Trophoblast cell (in vitro differentiated cells and primary cell): Measurements from ENCODE around the gene POLE4.

ENCODE experiments used
- DNase-seq, 2 donors: peaks; one replicate each; pipeline ENCODE4 v3.0.0-alpha.2; 2016
- H2AFZ ChIP-seq: 2 replicates; pipeline ENCODE4 v1.6.1; 2013; ENCODE audit warnings: low read length, moderate library complexity, mild to moderate bottlenecking; ENCODE audit not compliant: insufficient read depth, poor library complexity
- H2AK5ac ChIP-seq: 2 replicates; pipeline ENCODE4 v1.6.1; 2013; ENCODE audit warnings: mild to moderate bottlenecking, low read length
- H2BK120ac ChIP-seq: 2 replicates; pipeline ENCODE4 v1.6.1; 2013; ENCODE audit warnings: low read length, mild to moderate bottlenecking, moderate library complexity; ENCODE audit not compliant: insufficient read depth, poor library complexity
- H2BK12ac ChIP-seq: 2 replicates; pipeline ENCODE4 v1.6.1; 2013; ENCODE audit warnings: mild to moderate bottlenecking, low read length, moderate library complexity
- H2BK5ac ChIP-seq: 2 replicates; pipeline ENCODE4 v1.6.1; 2013; ENCODE audit warnings: low read length, low read depth, moderate library complexity, mild to moderate bottlenecking; ENCODE audit not compliant: poor library complexity
- H3K14ac ChIP-seq: 2 replicates; pipeline ENCODE4 v1.6.1; 2013; ENCODE audit warnings: mild to moderate bottlenecking, low read length
- H3K18ac ChIP-seq: 2 replicates; pipeline ENCODE4 v1.6.1; 2013; ENCODE audit warnings: mild to moderate bottlenecking, low read length
- H3K23ac ChIP-seq: 2 replicates; pipeline ENCODE4 v1.6.1; 2013; ENCODE audit warnings: low read length
- H3K27ac ChIP-seq: 2 replicates; pipeline ENCODE4 v1.5.1; 2013; ENCODE audit warnings: low read depth, mild to moderate bottlenecking, inconsistent platforms, low read length, moderate library complexity
- H3K27me3 ChIP-seq: 2 replicates; pipeline ENCODE4 v1.6.1; 2013; ENCODE audit warnings: inconsistent platforms, mild to moderate bottlenecking, low read length, moderate library complexity; ENCODE audit not compliant: insufficient read depth
- H3K36me3 ChIP-seq, 2 experiments: 1 replicate in 1 of 2; 2 replicates in 1 of 2; pipeline ENCODE4 v1.6.1; 2013; ENCODE audit warnings: low read length in 2 of 2, mild to moderate bottlenecking in 2 of 2, moderate library complexity in 1 of 2; ENCODE audit not compliant: insufficient read depth in 2 of 2, control insufficient read depth in 1 of 2
- H3K4ac ChIP-seq: 2 replicates; pipeline ENCODE4 v1.6.1; 2013; ENCODE audit warnings: low read depth, mild to moderate bottlenecking, low read length, moderate library complexity
- H3K4me1 ChIP-seq, 2 experiments: 1 replicate in 1 of 2; 2 replicates in 1 of 2; pipeline ENCODE4 v1.6.1; 2013; ENCODE audit warnings: low read length in 2 of 2, mild to moderate bottlenecking in 2 of 2, moderate library complexity in 1 of 2; ENCODE audit not compliant: insufficient read depth in 2 of 2, control insufficient read depth in 1 of 2
- H3K4me2 ChIP-seq: 2 replicates; pipeline ENCODE4 v1.6.1; 2013; ENCODE audit warnings: inconsistent platforms, mild to moderate bottlenecking, low read length, moderate library complexity
- H3K4me3 ChIP-seq: 2 replicates; pipeline ENCODE4 v1.5.1; 2013; ENCODE audit warnings: mild to moderate bottlenecking, low read depth, low read length, inconsistent platforms
- H3K79me1 ChIP-seq: one replicate; pipeline ENCODE4 v1.6.1; 2013; ENCODE audit warnings: low read length
- H3K79me2 ChIP-seq: 2 replicates; pipeline ENCODE4 v1.6.1; 2013; ENCODE audit warnings: low read length, mild to moderate bottlenecking; ENCODE audit not compliant: control insufficient read depth, insufficient read depth, poor library complexity
- H3K9ac ChIP-seq: 2 replicates; pipeline ENCODE4 v1.6.1; 2013; ENCODE audit warnings: mild to moderate bottlenecking, low read length
- H3K9me3 ChIP-seq: 2 replicates; pipeline ENCODE4 v1.6.1; 2013; ENCODE audit warnings: low read depth, mild to moderate bottlenecking, control low read depth, inconsistent platforms, low read length; ENCODE audit not compliant: insufficient read depth
- H4K12ac ChIP-seq: 2 replicates; pipeline ENCODE4 v1.6.1; 2013; ENCODE audit warnings: low read depth, mild to moderate bottlenecking, low read length, moderate library complexity
- H4K8ac ChIP-seq: 2 replicates; pipeline ENCODE4 v1.6.1; 2013; ENCODE audit warnings: low read depth, mild to moderate bottlenecking, low read length, moderate library complexity
- H4K91ac ChIP-seq: one replicate; pipeline ENCODE4 v1.6.1; 2013; ENCODE audit warnings: low read depth, mild to moderate bottlenecking, low read length, moderate library complexity
- WGBS: extraction: QIAGEN DNeasy Blood & Tissue Kit; methylation state at CpG from one replicate; pipeline ENCODE4 v1.1.7; 2013; ENCODE audit warnings: missing lambda C conversion rate; ENCODE audit not compliant: insufficient read length, insufficient coverage; ENCODE audit errors: extremely low coverage; 5-methylcytosine and 5-hydroxymethylcytosine counted together

Gene POLE4

GRCh38 chr2:74915743-74916142 is 42.7 kb upstream of the POLE4 start:
- H2BK5ac ChIP-seq = no peak overlapping the region
- H4K8ac ChIP-seq = no peak overlapping the region
- H2AK5ac ChIP-seq = no peak overlapping the region
- H3K9ac ChIP-seq = no peak overlapping the region
- peaks cover 7 to 8% of the 10 kb centered on the region in 2 experiments for H3K4me1 ChIP-seq
- no peak overlapping the region for H4K12ac ChIP-seq
- H3K79me2 ChIP-seq = peaks cover 2% of the 10 kb centered on the region
- H3K4me2 ChIP-seq = no peak overlapping the region
- no peak overlapping the region for H3K23ac ChIP-seq
- no peak overlapping the region for H3K18ac ChIP-seq
- DNase-seq = no peak
- H3K4ac ChIP-seq = no peak overlapping the region
- H2BK12ac ChIP-seq = no peak overlapping the region
- H2AFZ ChIP-seq = no peak overlapping the region
- no peaks in the 10 kb centered on the region for H3K36me3 ChIP-seq
- H3K27me3 ChIP-seq = no peaks in the 10 kb centered on the region
- H2BK120ac ChIP-seq = no peak overlapping the region
- WGBS = no CpG with 5 or more reads among the region's 4 CpGs
- no peak overlapping the region for H3K14ac ChIP-seq
- H3K4me3 ChIP-seq = no peak overlapping the region
- no peak overlapping the region for H4K91ac ChIP-seq
- peaks cover 4% of the 10 kb centered on the region for H3K79me1 ChIP-seq
- H3K27ac ChIP-seq = no peak overlapping the region
- peaks cover 5% of the 10 kb centered on the region for H3K9me3 ChIP-seq

GRCh38 chr2:74916394-74916793 is 42.0 kb upstream of the POLE4 start:
- Histone ChIP-seq H2BK12ac (no peak overlapping the region), H3K27me3 (no peaks in the 10 kb centered on the region), H4K12ac (no peak overlapping the region), H3K23ac (no peak overlapping the region), H3K4ac (no peak overlapping the region), H2AFZ (no peak overlapping the region), H3K9me3 (peaks cover 5% of the 10 kb centered on the region), H2AK5ac (no peak overlapping the region), H3K4me3 (no peak overlapping the region), H4K8ac (no peak overlapping the region), H4K91ac (no peak overlapping the region), H3K18ac (peak overlapping the region; percentile 33), H3K27ac (no peak overlapping the region), H2BK120ac (no peak overlapping the region), H3K9ac (no peak overlapping the region), H3K4me2 (no peak overlapping the region), H3K36me3 (no peaks in the 10 kb centered on the region), H2BK5ac (no peak overlapping the region), H3K79me1 (peaks cover 4% of the 10 kb centered on the region), H3K79me2 (peaks cover 2% of the 10 kb centered on the region), H3K4me1 (peaks cover 7 to 8% of the 10 kb centered on the region in 2 experiments), H3K14ac (no peak overlapping the region)
- WGBS = no CpG with 5 or more reads among the region's 2 CpGs
- no peak for DNase-seq

- peaks cover 2% of the 10 kb centered on the region for H3K79me2 ChIP-seq
- no peak overlapping the region for H2AFZ ChIP-seq
- H2BK12ac ChIP-seq = peak overlapping the region; percentile 1
- no peak overlapping the region for H4K12ac ChIP-seq
- H3K18ac ChIP-seq = no peak overlapping the region
- H2BK120ac ChIP-seq = no peak overlapping the region
- WGBS = 100% methylated on average over 2 of the region's 20 CpGs
- H3K36me3 ChIP-seq = no peaks in the 10 kb centered on the region
- H3K79me1 ChIP-seq = peaks cover 4% of the 10 kb centered on the region
- H4K91ac ChIP-seq = peak overlapping the region; percentile 15
- no peak overlapping the region for H3K4me2 ChIP-seq
- no peaks in the 10 kb centered on the region for H3K27me3 ChIP-seq
- no peak overlapping the region for H3K9ac ChIP-seq
- H3K4ac ChIP-seq = no peak overlapping the region
- H3K4me3 ChIP-seq = peak overlapping the region; percentile 8
- no peak overlapping the region for H2BK5ac ChIP-seq
- H3K27ac ChIP-seq = no peak overlapping the region
- H3K23ac ChIP-seq = no peak overlapping the region
- no peak overlapping the region for H3K14ac ChIP-seq
- peaks cover 7 to 8% of the 10 kb centered on the region in 2 experiments for H3K4me1 ChIP-seq
- H4K8ac ChIP-seq = no peak overlapping the region
- H3K9me3 ChIP-seq = peaks cover 1% of the 10 kb centered on the region
- no peak overlapping the region for H2AK5ac ChIP-seq
- peak; percentile 84 to 97 for DNase-seq
Measured at GRCh38 chr2:74917702-74918619, 40.5 kb upstream of the POLE4 start.

- H4K8ac ChIP-seq = peak overlapping the region; percentile 54
- no peak overlapping the region for H2BK5ac ChIP-seq
- no peaks in the 10 kb centered on the region for H3K36me3 ChIP-seq
- no peak overlapping the region for H3K9ac ChIP-seq
- peak overlapping the region; percentile 69 for H3K4me3 ChIP-seq
- peak overlapping the region; percentile 45 for H3K18ac ChIP-seq
- peak overlapping the region; percentile 21 for H2BK120ac ChIP-seq
- DNase-seq = peak; percentile 50 to 82
- no peak overlapping the region for H3K4ac ChIP-seq
- H3K79me1 ChIP-seq = peaks cover 4% of the 10 kb centered on the region
- H2AK5ac ChIP-seq = no peak overlapping the region
- no peaks in the 10 kb centered on the region for H3K27me3 ChIP-seq
- H2AFZ ChIP-seq = no peak overlapping the region
- WGBS = no CpG with 5 or more reads among the region's 34 CpGs
- H4K91ac ChIP-seq = peak overlapping the region; percentile 1
- peak overlapping the region; percentile 92 for H3K4me2 ChIP-seq
- H3K4me1 ChIP-seq = peaks cover 7 to 8% of the 10 kb centered on the region in 2 experiments
- no peak overlapping the region for H3K23ac ChIP-seq
- H2BK12ac ChIP-seq = peak overlapping the region; percentile 41
- no peak overlapping the region for H4K12ac ChIP-seq
- no peak overlapping the region for H3K27ac ChIP-seq
- peak overlapping the region; percentile 37 for H3K14ac ChIP-seq
- H3K79me2 ChIP-seq = peaks cover 2% of the 10 kb centered on the region
- H3K9me3 ChIP-seq = peaks cover 1% of the 10 kb centered on the region
Measured at GRCh38 chr2:74919827-74920226, 38.6 kb upstream of the POLE4 start.
